HG03342 (cell line): ENCODE data around the gene PLXNC1.

ENCODE experiments used
- ATAC-seq: cut with Tn5 transposase; IDR thresholded peaks from one replicate; pipeline ENCODE4 v1.9.1; 2021; ENCODE audit warnings: mild to moderate bottlenecking, moderate library complexity; ENCODE audit not compliant: unreplicated experiment

PLXNC1 gene

GRCh38 chr12:94229902-94230301 lies 81.5 kb downstream of the PLXNC1 start:
- no peak for ATAC-seq

GRCh38 chr12:94230357-94230905 lies 82.1 kb downstream of the PLXNC1 start:
- peak; percentile 62 for ATAC-seq

- no peak for ATAC-seq
Measured at GRCh38 chr12:94231709-94232108, 83.3 kb downstream of the PLXNC1 start.

GRCh38 chr12:94235848-94236247 lies 87.5 kb downstream of the PLXNC1 start:
- ATAC-seq, result no peak

GRCh38 chr12:94239332-94239993 lies 91.1 kb downstream of the PLXNC1 start:
- no peak for ATAC-seq

- peak; percentile 95 for ATAC-seq
Measured at GRCh38 chr12:94240171-94240570, 91.8 kb downstream of the PLXNC1 start.

GRCh38 chr12:94242901-94243300 lies 94.5 kb downstream of the PLXNC1 start:
- ATAC-seq, result no peak

GRCh38 chr12:94244165-94245133 lies 96.1 kb downstream of the PLXNC1 start:
- ATAC-seq, result peak; percentile 47

- no peak for ATAC-seq
Measured at GRCh38 chr12:94245631-94246383, 97.4 kb downstream of the PLXNC1 start.

- ATAC-seq, result no peak
Measured at GRCh38 chr12:94247246-94247645, 98.9 kb downstream of the PLXNC1 start.

- ATAC-seq, result no peak
Measured at GRCh38 chr12:94248582-94248981, 100.2 kb downstream of the PLXNC1 start.

GRCh38 chr12:94250130-94250529 lies 101.8 kb downstream of the PLXNC1 start:
- no peak for ATAC-seq

- no peak for ATAC-seq
Measured at GRCh38 chr12:94254270-94254669, 105.9 kb downstream of the PLXNC1 start.

- ATAC-seq, result no peak
Measured at GRCh38 chr12:94255006-94255405, 106.6 kb downstream of the PLXNC1 start.

GRCh38 chr12:94255428-94255827 lies 107.1 kb downstream of the PLXNC1 start:
- no peak for ATAC-seq

- ATAC-seq, result no peak
Measured at GRCh38 chr12:94258593-94258992, 110.2 kb downstream of the PLXNC1 start.

- no peak for ATAC-seq
Measured at GRCh38 chr12:94260017-94260416, 111.6 kb downstream of the PLXNC1 start.

- no peak for ATAC-seq
Measured at GRCh38 chr12:94260717-94261116, 112.3 kb downstream of the PLXNC1 start.

- no peak for ATAC-seq
Measured at GRCh38 chr12:94261119-94261518, 112.7 kb downstream of the PLXNC1 start.

- no peak for ATAC-seq
Measured at GRCh38 chr12:94261786-94262185, 113.4 kb downstream of the PLXNC1 start.
